DOHH2 (cell line): ENCODE measurements around the gene PDIA6.

ENCODE experiments used
- CTCF ChIP-seq: fragments of 200-600 bp; sonication (generic); IDR thresholded peaks from one replicate; pipeline ENCODE4 v1.5.1; 2014; ENCODE audit warnings: antibody characterized with exemption, mild to moderate bottlenecking, low read depth, low read length; ENCODE audit not compliant: poor library complexity, severe bottlenecking
- EZH2phosphoT487 ChIP-seq: fragments of 200-600 bp; sonication (generic); IDR thresholded peaks from 2 replicates; pipeline ENCODE4 v1.6.1; 2017; ENCODE audit warnings: borderline replicate concordance, mild to moderate bottlenecking, antibody characterized with exemption, low read length, moderate library complexity, mixed read lengths

GRCh38 chr2:10759151-10759714 lies 53.4 kb downstream of the PDIA6 start:
- TF ChIP-seq EZH2phosphoT487 (no peak), CTCF (no peak)
